Right lobe of liver (tissue), 4 donors: ENCODE measurements around the gene RPS6KB2.

Source experiments
- POLR2A ChIP-seq: fragments of 450-650 bp; IDR thresholded peaks from one replicate; pipeline ENCODE4 v1.6.1; 2017; ENCODE audit warnings: antibody characterized with exemption, mild to moderate bottlenecking
- TF ChIP-seq, protein P1 (sequence below), 4 donors: fragments of 200-600 bp in 3 of 4; fragments of 450-650 bp in 1 of 4; IDR thresholded peaks; one replicate each; pipeline versions ENCODE4 v1.5.1 to v1.8.0; 2016 to 2022; ENCODE audit warnings: antibody characterized with exemption in 4 of 4, mild to moderate bottlenecking in 2 of 4
- donor health status: DM: no; HTN: no; CAD: no.
- donor health status: DM: no; HTN: no; CAD: no.
- donor health status: DM: no; HTN: yes; CAD: no.

DNA sequence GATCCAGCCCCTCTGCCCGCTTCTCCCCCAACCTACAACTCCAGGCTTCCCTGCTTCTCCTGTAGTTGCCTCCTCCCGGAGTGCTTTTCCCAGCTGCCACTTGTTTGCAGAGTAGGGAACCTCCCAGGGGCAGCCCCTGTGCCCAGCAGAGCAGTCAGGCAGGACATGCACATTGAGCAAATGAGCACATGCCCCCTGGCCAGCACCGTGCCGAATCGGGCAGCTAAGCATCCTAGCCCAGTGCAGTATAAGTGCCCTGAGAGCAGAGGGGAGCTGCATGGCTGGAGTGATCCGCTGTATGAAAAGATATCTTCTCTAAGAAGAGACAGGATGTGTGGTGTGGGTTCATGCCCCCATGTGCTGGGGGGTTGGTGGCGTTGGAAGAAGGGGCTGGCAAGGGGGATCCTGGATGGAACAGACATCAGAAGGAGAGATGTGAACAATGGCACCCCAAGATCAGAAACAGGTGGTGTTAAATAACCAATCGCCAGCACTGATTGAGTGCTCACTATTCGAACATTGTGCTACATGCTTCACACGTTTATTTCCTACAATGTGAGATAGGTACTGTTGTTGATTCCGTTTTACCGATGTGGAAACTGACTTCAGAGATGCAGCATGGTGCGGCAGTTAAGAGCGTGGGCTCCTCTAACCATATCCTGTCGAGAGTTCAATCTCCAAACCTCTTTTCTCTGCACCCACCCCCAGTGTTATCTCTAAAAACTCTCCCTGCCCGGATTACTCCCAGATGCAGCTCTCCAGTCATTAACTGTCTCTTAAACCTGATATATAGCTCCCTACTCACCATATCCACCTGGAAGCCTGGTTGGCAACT, 55.8 kb downstream of the RPS6KB2 start:
- TF ChIP-seq, protein P1, sequence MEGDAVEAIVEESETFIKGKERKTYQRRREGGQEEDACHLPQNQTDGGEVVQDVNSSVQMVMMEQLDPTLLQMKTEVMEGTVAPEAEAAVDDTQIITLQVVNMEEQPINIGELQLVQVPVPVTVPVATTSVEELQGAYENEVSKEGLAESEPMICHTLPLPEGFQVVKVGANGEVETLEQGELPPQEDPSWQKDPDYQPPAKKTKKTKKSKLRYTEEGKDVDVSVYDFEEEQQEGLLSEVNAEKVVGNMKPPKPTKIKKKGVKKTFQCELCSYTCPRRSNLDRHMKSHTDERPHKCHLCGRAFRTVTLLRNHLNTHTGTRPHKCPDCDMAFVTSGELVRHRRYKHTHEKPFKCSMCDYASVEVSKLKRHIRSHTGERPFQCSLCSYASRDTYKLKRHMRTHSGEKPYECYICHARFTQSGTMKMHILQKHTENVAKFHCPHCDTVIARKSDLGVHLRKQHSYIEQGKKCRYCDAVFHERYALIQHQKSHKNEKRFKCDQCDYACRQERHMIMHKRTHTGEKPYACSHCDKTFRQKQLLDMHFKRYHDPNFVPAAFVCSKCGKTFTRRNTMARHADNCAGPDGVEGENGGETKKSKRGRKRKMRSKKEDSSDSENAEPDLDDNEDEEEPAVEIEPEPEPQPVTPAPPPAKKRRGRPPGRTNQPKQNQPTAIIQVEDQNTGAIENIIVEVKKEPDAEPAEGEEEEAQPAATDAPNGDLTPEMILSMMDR (IDR thresholded peaks at IDR 0.05) = no peak
- TF ChIP-seq POLR2A = no peak
